NCI-H187 (cell line): ENCODE measurements around the gene P2RX4.
"Not testable (repeated sequence)": the region's sequence is repeated elsewhere in the genome, so short reads cannot be mapped to it uniquely, and the experiment has no call there.

Experiments used
- DNase-seq, 2 experiments: peaks; one replicate each; lab custom pipeline; 2025; lab: John Stamatoyannopoulos, UW

Gene P2RX4

DNA sequence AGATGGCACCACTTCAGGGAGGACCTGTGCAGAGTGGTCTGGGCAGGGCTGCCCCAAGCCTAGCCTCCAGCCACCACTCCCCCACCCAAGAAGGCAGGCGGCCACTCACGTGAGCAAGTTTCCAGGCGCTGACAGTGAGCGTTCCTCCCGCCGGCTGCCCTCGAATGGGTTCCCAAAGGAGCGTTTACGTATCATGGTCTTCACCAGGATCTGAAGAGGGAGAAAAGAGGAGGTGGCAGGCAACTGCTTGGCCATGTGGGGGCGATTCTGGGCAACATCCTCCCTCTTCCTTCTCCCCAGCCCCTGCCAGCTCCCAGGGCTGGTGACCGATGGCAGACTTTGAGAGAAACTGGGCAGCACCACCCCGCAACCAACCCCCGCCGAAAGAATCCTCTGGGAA lies 35.1 kb downstream of the P2RX4 start:
- no peak for DNase-seq

DNA sequence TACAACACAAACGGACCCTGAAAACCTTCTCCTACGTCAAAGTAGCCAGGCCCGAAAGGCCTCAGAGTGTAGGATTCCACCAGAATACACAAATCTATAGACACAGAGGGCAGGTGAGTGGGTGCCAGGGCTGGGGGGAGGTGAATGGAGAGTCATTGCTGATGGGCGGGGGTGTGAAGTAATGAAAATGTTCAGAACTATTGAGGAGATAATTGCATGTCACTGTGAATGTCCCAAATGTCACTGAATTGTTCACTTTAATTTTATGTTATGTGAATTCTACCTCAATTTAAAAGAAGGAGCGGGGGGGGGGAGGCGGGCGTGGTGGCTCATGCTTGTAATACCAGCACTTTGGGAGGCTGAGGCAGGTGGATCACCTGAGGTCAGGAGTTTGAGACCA lies 36.0 kb downstream of the P2RX4 start:
- DNase-seq = no peak

DNA sequence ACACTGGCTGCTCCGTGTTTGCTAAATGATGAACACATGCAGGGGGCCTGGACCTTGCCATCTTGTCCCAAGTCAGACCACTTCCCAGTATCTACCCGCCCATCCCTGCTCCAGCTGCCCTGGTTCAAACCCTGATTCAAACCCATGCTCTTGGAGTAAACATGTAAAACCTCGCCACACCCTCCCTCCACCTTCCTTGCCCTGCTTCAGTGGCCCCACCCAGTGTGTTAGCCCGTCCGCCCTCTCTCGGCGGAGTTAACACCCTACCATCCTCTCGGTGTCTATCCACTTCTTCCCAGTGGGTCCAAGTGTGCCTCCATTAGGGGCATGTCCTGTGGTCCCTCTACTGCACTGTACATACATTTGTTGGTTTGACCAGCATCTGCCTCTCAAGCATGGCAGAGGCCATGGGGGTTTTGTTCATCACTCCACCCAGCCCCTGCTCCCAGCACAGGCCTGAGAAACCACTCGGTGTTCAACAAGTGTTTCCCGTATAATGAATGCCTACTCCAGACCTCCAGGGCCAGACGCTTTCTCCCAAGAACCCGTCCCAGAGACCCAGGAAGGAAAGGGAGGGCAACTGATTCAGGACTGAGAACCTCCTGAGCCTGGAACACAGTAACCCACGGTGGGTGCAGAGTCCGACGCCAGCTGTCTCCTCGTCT lies 37.1 kb downstream of the P2RX4 start:
- DNase-seq = no peak

DNA sequence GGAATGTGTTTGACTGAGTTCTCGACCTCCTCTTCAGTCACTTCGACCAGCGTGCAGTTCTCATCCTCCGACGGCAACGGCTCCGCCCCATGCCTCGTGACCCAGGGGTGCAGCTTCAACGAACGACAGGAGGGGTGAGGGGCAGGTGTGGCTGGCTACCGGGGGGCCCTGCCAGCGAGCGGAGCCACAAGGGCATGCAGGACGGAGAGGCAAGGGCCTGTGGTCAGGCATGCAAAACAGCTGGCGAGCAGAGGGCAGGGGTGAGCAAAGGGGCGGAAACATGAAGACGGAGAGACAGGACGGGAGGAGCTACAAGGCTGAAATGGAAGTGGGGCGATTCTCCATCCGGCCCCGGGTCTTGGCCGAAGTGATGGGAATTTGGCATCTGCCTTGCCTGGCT lies 38.7 kb downstream of the P2RX4 start:
- DNase-seq = no peak

DNA sequence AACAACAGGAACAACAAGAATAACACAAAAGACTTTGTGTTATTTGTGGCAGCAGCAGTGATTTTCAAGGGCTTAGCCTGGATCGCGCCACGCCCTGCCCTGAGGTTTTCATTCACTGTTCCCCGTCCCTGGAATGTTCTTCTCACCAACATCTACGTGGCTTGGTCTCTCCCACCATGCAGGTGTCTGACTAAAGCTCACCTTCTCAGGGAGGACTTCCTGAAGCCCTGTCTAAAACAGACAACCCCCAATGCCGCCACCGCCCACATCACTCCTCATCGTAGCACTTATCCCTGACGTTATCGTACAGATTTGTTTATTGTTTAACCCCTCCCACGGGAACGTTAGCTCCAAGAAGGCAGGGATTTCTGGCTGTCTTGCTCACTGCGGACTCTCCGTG lies 40.4 kb downstream of the P2RX4 start:
- no peak for DNase-seq

DNA sequence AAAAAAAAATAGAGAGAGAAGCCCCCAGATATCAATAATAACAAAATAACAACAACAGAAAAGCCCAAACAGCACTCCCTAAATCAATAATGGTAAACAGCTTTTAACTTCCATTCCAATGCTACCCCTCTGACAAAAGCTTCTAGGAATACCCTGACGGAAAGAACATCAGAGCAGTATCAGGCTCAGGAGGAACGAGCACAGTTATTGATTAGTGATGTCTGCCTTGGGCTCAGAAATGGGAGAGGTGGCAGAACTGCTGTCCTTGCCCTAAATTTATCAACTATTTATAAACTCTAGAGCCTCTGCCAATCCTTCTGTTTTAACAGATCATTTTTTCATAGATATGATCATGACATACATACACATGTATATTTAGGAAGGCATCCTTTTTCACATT lies 41.9 kb downstream of the P2RX4 start:
- no peak for DNase-seq

DNA sequence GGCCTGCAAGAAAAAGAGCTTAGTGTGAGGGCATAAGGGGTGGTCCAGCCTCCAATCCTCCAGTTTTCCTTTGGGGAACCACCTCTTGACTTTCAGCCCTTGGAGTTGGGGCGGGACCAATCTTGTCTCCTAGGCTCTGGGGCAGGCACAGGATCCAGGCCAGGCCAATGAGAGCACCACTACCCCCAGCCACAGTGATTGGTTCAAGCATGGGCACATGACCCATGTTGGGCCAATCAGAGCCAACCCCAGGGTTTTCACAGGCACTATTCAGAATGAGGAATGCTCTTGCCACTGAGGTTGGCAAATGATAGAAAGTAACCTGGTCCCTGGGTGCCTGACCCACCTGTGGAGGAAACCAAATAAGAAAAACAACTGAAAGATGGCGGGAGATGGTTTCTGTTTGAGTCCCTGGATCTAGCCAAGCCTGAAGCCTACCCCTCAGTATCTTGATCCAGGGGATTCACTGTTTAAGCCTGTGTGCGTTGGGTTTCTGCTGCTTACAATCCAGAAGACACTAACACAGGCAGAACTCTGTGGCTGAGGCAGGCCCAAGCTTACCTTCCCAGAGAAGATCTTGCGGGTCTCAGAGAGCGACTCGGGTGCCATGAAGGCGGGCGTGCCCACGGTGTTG lies 42.9 kb downstream of the P2RX4 start:
- no peak for DNase-seq

DNA sequence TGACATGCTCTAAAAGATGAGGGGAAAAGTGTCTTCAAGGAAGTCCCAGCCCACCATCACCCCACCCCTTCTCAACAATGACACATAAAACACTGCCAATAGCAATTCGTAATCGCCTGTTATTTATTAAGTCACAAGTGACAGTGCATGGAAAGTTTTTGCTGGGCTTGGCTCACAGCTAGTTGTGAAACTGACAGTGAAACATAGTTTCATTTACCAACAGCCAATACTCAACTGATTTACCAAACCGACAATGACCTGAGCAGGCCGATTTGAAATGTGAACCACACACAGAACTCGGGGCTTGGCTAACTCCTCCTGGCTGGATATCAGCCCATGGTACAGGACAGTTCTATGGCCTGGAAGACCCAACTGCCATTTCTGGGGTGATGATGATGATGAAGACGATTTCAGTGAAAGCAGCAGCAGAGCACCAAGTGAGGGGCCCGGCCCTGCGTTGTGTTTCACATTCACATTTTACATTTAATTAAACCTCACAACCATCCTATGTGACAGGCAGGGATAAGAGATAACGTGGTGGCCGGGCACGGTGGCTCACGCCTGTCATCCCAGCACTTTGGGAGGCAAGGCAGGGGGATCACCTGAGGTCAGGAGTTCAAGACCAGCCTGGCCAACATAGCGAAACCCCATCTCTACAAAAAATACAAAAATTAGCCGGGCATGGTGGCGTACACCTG lies 43.9 kb downstream of the P2RX4 start:
- DNase-seq = no peak

DNA sequence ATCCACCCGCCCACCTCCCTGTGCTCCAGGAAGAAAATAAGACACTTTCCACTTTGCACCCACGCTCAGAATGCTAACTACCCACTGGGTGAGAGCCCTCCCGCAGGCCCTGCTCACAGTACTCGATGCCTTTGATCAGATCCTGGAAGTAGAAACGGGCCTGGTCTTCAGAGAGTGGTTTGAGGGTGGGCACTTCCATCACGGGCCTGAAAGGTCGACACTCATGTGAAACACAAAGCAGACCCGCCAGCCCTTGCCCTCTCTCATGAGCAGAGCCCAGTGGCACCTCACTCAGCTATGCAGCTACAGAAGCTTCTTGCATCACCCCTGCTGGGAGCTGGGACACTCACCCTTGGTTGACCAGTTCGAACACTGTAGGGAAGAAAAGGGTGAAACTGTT lies 45.5 kb downstream of the P2RX4 start:
- DNase-seq = no peak

DNA sequence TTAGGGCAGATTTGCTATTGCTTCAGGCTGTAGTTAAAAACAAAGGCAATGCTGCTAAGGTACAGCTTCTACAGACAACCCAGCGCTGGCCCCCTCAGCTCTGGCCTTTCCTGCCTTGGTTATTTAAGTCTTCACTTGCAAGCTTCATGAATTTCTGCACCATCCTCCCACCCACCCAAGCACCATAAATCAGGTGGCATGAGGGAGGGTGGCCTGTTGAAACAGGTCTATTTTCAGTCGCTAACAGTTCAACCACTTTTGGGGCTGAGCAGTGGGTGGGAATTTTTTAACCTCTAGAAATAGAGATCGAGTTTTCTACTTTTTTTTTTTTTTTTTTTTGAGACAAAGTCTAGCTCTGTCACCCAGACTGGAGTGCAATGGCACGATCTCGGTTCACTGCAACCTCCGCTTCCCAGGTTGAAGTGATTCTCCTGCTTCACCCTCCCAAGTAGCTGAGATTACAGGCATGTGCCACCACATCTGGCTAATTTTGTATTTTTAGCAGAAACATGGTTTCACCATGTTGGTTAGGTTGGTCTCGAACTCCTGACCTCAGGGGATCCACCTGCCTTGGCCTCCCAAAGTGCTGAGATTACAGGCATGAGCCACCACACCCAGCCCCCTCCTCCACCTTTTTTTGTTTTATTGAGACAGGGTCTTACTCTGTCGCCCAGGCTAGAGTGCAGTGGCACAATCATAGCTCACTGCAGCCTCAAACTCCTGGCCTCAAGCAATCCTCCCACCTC lies 47.9 kb downstream of the P2RX4 start:
- not testable (repeated sequence) for DNase-seq

DNA sequence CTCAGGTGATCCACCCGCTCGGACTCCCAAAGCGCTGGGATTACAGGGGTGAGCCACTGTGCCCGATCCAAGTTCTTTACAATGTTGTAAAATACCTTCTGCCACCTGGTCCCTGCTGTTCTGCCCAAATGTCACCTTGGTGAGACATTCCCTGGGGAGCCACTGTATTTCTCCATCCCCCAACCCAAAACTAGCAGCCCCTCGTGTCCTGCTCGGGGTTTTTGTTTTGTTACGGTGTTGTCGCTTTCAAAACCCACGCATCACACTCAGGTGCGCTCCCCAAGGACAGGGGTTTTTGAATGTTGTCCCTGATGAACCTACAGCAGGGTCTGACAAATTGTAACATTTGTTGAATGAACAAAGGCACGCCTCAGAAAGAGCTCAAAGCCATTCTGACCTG lies 49.1 kb downstream of the P2RX4 start:
- no peak for DNase-seq

DNA sequence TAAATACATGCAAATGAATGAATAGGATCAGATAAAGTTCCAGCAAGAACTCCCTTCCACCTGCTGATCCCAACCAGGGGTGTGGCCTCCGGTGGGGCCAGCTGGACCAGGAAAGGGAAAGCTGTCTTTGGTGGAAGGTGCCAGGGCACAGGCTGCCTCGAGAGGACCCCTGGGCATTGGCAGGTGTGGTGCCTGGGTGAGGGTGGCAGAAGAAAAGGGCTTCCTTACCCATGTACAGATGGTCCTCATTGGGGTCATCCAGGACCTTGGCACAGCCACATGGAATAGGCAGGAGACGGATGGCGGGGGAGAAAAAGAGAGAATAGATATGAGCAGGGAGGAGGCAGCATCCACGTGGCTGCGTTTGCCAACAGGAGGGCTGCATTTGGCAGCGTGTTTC lies 50.2 kb downstream of the P2RX4 start:
- no peak for DNase-seq

DNA sequence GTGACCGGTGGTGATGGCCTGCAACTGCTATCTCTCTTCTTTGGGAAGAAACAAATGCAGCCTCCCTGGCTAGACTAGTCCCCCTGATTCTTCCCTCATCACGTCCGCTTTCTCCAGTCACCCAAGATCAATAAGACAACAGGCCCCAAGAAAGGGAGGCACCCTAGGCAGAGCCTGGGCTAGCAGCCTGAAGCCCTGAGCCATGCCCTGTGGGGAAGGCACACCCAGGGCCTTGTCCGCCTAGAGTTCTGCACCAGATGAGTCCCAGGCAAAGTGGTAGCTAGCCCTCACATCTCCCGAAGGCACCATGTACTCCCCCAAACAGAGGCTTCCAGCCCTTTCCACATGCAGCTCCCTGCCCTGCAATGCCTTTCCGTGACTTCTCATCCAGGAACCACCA lies 51.5 kb downstream of the P2RX4 start:
- DNase-seq = no peak

DNA sequence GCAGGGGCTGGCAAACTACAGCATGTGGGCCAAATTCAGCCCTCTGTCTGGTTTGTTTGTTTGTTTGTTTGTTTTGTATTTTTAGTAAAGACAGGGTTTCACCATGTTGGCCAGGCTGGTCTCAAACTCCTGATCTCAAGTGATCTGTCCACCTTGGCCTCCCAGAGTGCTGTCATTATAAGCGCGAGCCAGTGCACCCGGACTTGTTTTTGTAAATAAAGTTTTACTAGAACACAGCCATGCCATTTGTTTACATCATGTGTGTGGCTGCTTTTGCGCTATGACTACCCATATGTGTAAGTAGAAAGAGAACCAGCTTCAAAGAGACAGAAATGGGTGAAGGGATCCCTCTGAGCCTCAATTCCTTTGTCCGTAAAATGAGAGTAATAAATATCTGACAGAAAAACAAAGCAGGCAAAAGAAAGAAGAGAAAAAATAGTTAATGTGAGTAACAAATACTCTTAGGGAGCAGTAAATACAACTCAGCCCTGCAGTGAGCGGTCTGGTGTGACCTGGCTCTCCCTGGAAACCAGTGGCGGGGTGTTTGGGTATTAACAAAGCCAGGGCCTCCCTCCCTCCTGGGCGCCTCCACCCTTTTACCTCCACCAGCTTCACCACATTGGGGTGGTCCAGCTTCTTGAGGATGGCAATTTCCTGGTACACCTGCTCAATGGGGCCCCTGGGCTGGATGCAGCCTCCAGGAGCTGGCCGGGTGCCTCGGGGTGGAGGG lies 53.4 kb downstream of the P2RX4 start:
- DNase-seq = no peak

DNA sequence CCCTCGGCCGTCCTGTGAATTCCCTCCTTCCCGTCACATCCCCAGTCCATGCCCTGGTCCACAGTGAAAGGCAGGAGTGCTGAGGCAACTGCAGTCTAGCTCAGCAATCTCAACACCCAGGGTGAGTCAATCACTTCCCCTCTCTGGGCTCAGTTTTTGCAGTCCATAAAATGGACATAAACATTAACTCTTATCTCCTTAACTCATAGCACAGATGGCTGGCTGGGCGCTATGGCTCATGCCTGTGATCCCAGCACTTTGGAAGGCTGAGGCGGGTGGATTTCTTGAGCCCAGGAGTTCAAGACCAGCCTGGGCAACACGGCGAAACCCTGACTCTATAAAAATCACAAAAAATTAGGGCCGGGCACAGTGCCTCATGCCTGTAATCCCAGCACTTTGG lies 54.2 kb downstream of the P2RX4 start:
- no peak for DNase-seq

DNA sequence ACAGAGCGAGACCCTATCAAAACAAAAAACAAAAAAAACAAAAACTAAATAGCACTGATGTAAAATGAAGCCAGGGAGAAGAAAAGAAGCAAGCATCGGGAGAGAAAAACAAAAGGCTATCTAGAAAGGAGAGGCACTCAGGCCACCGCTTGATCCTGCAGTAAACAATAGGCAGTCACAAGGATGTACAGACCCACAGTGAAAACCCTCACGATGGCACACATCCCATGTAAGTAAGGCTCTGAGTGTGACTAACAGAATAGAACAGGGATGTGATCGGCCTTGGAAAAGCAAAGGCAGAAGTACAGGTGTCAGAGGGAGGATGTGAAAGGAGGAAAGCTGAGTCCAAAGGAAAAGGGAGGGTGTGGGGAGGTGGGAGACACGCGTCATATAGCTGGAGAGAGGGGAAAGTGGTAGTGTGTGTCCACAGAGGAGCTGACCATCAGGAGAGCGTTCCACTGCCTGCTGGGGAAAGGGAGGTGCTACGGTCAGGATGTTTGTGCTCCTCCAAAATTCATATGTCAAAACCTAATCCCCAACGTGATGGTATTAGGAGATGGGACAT lies 55.1 kb downstream of the P2RX4 start:
- DNase-seq = no peak

DNA sequence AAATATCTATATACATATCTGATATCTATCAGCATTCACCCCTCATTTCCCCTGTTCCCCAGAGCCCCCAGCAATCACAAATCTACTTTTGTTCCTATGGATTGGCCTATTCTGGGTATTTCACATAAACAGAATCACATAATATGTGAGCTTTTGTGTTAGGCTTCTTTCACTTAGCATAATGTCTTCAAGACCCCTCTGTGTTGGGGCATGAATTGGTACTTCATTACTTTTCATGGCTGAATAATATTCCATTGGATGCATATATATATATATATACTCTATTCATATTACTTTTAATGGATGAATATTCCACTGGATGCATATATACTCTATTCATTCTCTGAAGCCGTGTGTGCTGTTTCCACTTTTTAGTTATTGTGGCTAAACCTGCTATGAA lies 57.9 kb downstream of the P2RX4 start:
- no peak for DNase-seq

DNA sequence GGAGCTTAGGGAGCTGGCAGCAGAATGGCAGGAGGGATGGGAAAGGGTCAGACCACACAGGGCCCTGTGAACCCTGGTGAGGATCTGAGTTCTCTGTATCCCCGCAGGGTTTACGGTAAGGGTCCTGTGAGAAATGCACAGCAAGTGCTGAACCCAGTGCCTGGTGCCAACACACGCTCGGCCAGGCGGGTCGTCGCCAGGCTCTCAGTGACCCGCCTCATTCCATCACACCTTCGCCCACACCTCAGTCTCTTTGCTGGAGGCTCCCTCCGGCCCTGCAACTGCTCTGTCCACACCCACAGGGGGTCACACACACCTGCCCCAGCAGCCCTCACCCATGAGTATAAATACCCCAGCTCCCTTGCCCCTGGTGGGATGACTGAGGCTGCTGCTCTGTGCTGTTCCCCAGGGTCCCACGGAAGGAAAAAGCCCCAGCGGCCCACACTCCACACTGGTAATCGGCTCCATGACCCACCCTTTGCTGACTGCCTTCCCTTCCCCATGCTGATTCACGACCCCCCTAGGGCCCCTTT lies 63.5 kb downstream of the P2RX4 start:
- DNase-seq = no peak

DNA sequence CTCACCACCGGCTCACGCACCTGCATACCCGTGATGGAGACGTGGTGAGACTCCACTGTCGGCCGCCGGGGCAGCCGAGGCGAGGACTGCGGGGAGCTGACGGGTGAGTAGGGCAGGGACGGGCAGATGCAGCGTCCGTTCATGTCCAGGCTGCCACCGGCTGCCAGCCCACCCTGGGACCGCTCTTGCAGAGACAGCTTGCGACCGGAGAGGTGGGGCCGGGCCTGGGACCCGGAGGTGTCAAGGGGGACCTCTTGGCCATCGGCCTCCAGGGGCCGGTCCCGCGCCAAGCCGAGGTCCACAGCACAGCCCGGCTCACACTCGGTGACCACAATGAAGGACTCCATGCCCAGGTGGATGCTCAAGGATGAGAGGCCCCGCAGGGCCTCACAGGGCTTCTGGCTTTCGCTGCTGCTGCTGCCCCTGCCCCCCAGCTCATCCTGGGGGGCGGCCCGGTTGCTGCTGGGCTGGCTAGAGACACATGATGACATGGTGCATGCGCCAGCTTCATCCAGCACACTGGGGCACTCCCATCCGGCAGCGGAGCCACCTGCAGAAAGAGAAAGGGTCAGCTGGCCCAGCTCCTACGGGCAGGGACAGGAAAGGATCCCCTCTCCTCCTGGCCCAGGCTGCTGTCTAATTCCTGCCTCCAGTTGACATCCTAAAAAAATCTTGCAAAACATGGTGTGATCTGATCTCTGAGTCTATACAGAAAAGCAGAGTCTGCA lies 64.3 kb downstream of the P2RX4 start:
- no peak for DNase-seq

DNA sequence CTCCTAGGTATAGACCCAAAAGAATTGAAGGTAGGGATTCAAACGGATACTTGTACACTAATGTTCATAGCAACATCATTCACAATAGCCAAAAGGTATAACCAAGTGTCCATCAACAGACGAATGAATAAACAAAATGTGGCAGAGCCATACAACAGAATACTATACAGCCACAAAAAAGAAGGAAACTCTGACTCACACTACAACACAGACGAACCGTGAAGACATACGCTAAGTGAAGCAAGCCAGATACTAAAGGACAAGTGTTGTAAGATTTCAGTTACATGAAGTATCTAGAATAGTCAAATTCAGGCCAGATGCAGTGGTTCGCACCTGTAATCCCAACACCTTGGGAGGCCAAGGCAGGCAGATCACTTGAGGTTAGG lies 67.4 kb downstream of the P2RX4 start:
- DNase-seq = no peak
